Fibroblast of mammary gland (primary cell): Measurements from ENCODE around the gene NFS1.

ENCODE experiments used
- DNase-seq: peaks from one replicate; pipeline ENCODE4 v3.0.0-alpha.2; 2010; ENCODE audit warnings: low read depth
- H3K4me3 ChIP-seq: 2 replicates; pipeline ENCODE4 v1.5.1; 2011; ENCODE audit warnings: low read depth, mild to moderate bottlenecking, low read length, moderate library complexity; ENCODE audit not compliant: control insufficient read depth
- TF ChIP-seq, protein P1 (sequence below): conservative IDR thresholded peaks from 2 replicates; pipeline ENCODE4 v1.5.1; 2011; ENCODE audit warnings: low read depth, low read length, inconsistent platforms; ENCODE audit not compliant: control insufficient read depth, insufficient read depth

The NFS1 gene

DNA sequence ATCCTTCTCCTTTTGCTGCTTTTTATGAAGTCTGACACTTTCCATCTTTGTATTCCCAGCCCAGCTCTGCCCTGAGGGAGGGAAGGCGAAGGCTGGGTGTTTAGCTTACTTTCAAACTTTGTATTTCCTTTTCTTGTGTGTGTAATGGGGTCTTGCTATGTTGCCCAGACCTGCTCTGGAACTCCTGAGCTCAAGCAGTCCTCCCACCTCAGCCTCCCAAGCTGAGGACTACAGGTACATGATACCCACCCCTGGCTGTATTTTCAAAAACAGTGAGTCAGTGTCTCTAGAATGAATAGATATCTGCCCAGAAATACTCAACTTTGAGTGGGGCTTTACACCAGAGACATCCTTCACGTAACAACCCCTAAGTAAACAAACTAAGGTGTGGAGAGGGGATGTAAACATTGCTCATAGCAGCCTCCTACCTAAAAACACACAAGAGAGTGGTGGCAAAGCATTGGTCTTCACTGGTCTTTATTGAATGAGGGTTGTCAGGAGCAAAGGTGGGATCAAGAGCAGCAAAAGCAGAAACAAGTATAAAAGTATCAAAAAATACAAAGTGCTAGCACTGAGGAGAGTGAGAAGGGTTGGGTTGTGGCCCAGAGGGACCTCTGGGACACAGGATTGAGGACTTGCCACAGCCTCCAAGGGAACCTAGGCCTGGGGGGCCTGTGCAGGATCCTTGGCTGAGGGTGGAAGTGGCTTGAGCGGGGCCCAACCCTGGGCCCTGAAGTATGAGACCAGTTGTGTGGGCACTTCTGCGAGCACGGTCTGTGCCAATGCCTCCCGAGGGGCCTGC lies 73.4 kb downstream of the NFS1 start:
- no peak for DNase-seq
- H3K4me3 ChIP-seq: no peak overlapping the region
- TF ChIP-seq, protein P1, sequence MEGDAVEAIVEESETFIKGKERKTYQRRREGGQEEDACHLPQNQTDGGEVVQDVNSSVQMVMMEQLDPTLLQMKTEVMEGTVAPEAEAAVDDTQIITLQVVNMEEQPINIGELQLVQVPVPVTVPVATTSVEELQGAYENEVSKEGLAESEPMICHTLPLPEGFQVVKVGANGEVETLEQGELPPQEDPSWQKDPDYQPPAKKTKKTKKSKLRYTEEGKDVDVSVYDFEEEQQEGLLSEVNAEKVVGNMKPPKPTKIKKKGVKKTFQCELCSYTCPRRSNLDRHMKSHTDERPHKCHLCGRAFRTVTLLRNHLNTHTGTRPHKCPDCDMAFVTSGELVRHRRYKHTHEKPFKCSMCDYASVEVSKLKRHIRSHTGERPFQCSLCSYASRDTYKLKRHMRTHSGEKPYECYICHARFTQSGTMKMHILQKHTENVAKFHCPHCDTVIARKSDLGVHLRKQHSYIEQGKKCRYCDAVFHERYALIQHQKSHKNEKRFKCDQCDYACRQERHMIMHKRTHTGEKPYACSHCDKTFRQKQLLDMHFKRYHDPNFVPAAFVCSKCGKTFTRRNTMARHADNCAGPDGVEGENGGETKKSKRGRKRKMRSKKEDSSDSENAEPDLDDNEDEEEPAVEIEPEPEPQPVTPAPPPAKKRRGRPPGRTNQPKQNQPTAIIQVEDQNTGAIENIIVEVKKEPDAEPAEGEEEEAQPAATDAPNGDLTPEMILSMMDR: no peak

DNA sequence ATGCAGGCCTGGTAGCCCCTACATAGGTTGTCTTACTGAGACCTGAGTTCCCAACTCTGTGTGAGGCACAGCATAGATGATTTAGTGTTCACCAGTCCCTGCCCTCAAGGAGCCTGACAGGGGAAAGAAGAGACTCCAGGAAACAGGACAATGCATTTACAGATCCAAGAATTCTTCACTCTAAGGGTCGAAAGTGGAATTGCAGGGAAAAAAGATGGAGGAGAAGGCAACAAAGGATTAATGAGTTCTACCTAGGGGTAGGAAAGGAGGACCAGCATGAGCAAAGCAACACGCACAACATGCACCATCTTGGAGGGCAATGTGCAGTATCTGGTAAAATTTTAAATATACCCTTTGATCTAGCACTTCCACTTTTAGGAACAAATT lies 77.6 kb downstream of the NFS1 start:
- DNase-seq: no peak
- TF ChIP-seq, protein P1: peak; percentile 5
- no peak overlapping the region for H3K4me3 ChIP-seq

DNA sequence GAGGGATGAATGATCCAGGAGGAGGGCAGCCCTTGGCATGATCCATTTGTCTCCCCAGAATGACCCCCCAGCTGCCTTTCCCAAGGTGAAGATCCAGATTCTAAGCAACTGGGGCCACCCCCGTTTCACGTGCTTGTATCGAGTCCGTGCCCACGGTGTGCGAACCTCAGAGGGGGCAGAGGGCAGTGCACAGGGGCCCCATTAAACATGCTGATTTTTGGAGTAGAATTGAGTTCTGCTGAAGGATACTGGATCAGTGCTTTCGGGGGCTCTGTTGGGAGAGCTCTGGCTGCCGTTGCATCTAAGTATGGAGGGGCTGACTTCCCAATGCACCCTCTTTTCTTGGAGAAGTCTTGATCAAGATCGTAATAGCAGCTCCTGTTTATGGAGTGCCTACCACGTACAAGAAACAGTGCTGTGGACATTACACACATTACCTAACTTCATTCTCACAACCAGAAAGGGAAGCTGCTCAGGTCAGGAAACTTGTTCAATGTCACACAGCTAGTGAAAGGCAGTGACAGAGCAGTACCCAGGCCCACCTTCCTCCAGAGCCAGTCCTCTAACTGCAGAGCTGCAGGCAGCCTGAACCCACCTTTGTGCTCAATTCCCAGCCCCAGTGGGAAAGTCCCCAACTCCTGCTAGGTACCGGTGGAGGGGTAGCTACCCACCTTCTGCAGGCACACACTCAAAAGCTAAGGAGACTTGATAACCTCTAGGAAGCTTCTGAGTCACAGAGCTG lies 78.2 kb downstream of the NFS1 start:
- no peak overlapping the region for H3K4me3 ChIP-seq
- no peak for DNase-seq
- TF ChIP-seq, protein P1: no peak

DNA sequence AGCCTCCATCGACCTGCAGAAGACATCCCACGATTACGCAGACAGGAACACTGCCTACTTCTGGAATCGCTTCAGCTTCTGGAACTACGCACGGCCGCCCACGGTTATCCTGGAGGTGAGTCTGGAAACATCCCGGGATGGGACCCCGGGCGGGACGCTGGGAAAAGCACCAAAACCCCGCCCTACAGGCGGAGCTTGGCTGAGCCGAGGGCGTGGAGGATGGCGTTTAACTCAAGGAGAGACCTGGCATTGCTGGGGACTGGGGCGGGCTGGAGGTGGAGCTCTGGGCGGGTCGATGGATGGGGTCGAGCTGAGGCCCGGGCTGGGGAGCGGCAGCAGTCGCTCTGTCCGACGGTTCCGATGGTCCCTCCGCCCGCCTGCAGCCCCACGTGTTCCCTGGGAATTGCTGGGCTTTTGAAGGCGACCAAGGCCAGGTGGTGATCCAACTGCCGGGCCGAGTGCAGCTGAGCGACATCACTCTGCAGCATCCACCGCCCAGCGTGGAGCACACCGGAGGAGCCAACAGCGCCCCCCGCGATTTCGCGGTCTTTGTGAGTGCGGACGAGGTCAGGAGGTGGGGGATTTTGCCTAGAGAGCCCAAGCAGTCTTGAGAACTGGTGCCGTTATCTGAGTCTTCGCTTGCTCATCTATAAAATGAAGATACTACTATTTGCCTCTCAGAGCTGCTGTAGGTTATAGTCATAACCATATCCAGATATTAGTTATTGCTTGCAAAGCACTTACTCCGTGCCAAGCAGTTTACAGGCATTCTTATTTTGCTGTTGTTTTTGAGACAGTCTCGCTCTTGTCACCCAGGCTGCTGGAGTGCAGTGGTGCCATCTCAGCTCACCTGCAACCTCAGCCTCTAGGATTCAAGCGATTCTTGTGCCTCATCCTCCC lies 79.7 kb downstream of the NFS1 start:
- H3K4me3 ChIP-seq: peak overlapping the region; percentile 59
- DNase-seq: peak; percentile 80
- TF ChIP-seq, protein P1: peak; percentile 29

DNA sequence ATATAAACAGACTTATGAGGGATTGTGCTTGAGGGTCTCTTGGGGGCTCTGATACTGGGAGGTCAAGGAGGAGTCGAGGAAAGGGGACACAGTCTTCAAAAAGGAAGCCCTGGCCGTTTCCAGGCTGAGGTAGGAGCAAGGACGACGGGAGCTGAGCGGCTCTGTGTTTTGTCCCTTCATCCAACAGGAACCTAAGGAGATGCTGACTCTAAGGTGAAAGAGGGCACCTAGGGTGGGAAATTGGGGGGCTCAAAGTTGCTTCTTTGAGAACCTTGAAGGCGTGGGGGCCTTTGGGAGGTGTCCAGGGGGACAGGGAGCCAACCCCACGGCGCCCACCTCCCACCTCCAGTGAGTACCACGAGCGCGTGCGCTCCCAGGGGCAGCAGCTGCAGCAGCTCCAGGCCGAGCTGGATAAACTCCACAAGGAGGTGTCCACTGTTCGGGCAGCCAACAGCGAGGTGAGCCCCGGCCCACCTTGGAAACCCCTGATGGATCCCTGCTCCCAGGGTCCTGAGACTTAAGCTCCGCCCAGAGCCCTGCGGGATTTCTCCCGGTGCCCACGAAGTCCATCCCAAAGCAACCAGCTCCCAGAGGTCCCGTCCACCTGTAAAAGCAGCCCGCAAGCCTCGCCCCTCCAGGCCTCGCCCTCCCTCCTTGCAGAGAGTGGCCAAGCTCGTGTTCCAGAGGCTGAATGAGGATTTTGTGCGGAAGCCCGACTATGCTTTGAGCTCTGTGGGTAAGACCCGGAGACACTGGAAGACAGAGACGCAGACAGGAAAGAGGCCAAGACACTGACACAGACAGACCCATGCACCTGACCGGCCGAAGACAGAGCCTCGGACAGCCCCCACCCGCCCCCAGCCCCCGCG lies 80.7 kb downstream of the NFS1 start:
- peak; percentile 23 for DNase-seq
- TF ChIP-seq, protein P1: no peak
- peak overlapping the region; percentile 59 for H3K4me3 ChIP-seq
